Type B pancreatic cell (in vitro differentiated cells): ENCODE data around the gene GP9. TPM values are rescaled to one million over a fixed set of nuclear protein-coding genes. Genes with fewer than 3 reads are reported as not detected.

ENCODE experiments used
- DNase-seq: peaks from one replicate; pipeline ENCODE4 v3.0.0; 2021; ENCODE audit warnings: mixed read lengths; ENCODE audit not compliant: unreplicated experiment; ENCODE audit errors: extremely low spot score
- H3K27ac Mint-ChIP-seq: 2 replicates; pipeline ENCODE4 v1.8.0; 2021; ENCODE audit warnings: mild to moderate bottlenecking, mixed read lengths
- H3K27me3 Mint-ChIP-seq: 2 replicates; pipeline ENCODE4 v1.8.0; 2021; ENCODE audit warnings: mixed read lengths
- H3K36me3 Mint-ChIP-seq: 2 replicates; pipeline ENCODE4 v1.8.0; 2021; ENCODE audit warnings: mixed read lengths
- H3K4me1 Mint-ChIP-seq: one replicate; pipeline ENCODE4 v1.8.0; 2021; ENCODE audit warnings: mixed read lengths; ENCODE audit not compliant: unreplicated experiment
- H3K4me3 Mint-ChIP-seq: 2 replicates; pipeline ENCODE4 v1.8.0; 2021; ENCODE audit warnings: mild to moderate bottlenecking, mixed read lengths
- H3K9me3 Mint-ChIP-seq: 2 replicates; pipeline ENCODE4 v1.8.0; 2021; ENCODE audit warnings: mixed read lengths
- total RNA-seq: library from RNA; stranded (reverse); gene quantifications from 2 replicates; pipeline ENCODE4 v1.2.1, GENCODE V29; 2021; ENCODE audit warnings: low replicate concordance
- TF ChIP-seq, protein P1 (sequence below): fragments of 200-600 bp; sonication (generic); conservative IDR thresholded peaks from 2 replicates; pipeline ENCODE4 v1.5.0; 2021; ENCODE audit warnings: antibody characterized with exemption, mild to moderate bottlenecking

GP9 gene
- total RNA-seq, 1 donor from 2014 or later: not detected

DNA sequence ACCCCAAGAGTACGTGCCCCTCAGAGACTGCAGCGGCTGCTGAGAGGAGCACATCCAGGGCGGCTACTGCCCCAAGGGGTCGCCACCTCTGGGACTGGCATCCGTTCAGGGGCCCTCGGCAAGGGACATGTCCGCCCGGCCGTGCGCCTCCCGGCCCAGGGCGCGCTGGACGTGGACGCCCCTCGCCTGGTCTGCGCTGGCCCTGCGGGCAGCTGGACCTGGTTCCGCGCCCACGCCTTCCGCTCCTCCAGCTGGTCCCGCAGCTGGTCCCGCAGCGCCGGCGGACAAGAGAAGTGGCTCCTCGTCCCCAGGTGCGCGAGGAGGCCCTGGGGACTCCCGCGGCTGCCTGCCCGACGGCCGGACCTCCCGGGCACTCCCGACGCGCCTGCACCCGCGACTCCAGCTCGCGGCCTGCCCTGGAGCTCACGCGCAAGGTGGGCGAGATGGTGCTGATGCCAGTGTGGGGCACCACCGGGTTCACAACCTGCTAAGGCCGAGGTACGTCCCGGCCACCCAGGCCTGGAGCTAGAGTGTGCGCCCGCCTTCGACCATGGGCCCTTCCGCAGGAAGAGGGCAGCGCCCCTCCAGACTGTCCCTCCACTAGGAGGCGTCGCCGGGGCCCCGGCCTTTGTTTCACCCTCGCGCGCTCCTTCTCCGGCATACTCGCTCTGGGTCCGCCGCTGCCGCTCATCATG is 14.4 kb upstream of the GP9 start:
- TF ChIP-seq, protein P1, sequence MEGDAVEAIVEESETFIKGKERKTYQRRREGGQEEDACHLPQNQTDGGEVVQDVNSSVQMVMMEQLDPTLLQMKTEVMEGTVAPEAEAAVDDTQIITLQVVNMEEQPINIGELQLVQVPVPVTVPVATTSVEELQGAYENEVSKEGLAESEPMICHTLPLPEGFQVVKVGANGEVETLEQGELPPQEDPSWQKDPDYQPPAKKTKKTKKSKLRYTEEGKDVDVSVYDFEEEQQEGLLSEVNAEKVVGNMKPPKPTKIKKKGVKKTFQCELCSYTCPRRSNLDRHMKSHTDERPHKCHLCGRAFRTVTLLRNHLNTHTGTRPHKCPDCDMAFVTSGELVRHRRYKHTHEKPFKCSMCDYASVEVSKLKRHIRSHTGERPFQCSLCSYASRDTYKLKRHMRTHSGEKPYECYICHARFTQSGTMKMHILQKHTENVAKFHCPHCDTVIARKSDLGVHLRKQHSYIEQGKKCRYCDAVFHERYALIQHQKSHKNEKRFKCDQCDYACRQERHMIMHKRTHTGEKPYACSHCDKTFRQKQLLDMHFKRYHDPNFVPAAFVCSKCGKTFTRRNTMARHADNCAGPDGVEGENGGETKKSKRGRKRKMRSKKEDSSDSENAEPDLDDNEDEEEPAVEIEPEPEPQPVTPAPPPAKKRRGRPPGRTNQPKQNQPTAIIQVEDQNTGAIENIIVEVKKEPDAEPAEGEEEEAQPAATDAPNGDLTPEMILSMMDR: no peak
- DNase-seq: no peak
- H3K27ac Mint-ChIP-seq: no peak overlapping the region
- no peaks in the 10 kb centered on the region for H3K4me1 Mint-ChIP-seq
- peaks cover 7% of the 10 kb centered on the region for H3K9me3 Mint-ChIP-seq
- no peaks in the 10 kb centered on the region for H3K36me3 Mint-ChIP-seq
- no peak overlapping the region for H3K4me3 Mint-ChIP-seq
- peaks cover 18% of the 10 kb centered on the region for H3K27me3 Mint-ChIP-seq

DNA sequence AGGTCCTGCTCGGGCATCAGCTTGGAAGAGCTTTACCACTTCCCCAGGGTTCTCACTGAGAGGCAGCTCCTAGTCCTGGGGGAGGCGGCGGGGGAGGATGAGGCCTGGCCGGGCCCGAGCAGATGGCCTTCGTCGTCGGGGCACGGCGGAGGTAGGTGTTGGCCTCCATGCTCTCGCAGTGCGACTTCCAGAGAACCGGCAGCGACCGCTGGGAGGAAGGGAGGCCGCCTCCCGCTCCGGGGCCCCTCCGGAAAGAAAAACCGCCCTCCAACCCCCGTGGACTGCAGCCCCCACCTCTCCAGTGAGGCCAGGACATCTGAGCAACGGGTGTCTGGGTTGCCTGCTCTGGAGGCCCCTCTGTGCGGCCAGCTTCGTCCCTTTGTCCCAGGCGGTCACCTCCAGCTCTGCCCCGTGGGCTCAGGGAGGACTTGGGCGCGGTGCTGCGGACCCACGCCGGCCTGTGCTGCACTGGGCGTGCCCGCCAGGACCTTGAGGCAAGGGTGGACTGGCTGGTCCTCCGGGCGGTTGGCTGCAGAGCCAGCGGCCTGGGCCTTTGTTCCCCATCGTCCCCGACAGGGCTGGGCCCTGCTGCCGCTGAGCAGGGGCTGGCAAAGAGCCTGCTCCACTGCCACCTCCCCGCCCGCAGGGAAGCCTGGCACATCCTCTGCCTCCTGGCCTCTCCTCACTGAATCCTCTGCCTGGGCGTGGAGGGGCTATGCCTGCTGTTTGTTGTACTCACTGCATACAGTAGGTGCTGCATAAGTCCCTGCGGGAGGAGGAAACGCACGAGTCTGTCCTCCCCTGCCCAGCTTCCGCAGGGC is 13.6 kb upstream of the GP9 start:
- peaks cover 18% of the 10 kb centered on the region for H3K27me3 Mint-ChIP-seq
- H3K4me1 Mint-ChIP-seq: no peaks in the 10 kb centered on the region
- H3K36me3 Mint-ChIP-seq: no peaks in the 10 kb centered on the region
- peaks cover 7% of the 10 kb centered on the region for H3K9me3 Mint-ChIP-seq
- H3K4me3 Mint-ChIP-seq: no peak overlapping the region
- H3K27ac Mint-ChIP-seq: no peak overlapping the region
- TF ChIP-seq, protein P1: no peak
- no peak for DNase-seq

DNA sequence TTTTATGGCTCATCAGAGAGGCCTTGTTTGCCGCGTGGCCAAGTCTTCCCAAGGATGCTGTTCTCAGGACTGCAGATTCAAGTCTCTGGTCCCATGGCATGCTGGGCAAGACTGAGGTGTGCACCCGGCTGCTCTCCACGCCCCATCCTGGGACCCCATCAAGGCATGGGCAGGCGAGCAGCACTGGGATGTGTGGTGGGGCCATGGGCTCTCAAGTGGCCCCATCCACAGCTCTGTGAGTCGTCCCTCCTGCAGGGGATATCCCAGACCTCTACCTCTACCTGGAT is 13.1 kb upstream of the GP9 start:
- Mint-ChIP-seq H3K9me3 (peaks cover 7% of the 10 kb centered on the region), H3K4me1 (no peaks in the 10 kb centered on the region)

DNA sequence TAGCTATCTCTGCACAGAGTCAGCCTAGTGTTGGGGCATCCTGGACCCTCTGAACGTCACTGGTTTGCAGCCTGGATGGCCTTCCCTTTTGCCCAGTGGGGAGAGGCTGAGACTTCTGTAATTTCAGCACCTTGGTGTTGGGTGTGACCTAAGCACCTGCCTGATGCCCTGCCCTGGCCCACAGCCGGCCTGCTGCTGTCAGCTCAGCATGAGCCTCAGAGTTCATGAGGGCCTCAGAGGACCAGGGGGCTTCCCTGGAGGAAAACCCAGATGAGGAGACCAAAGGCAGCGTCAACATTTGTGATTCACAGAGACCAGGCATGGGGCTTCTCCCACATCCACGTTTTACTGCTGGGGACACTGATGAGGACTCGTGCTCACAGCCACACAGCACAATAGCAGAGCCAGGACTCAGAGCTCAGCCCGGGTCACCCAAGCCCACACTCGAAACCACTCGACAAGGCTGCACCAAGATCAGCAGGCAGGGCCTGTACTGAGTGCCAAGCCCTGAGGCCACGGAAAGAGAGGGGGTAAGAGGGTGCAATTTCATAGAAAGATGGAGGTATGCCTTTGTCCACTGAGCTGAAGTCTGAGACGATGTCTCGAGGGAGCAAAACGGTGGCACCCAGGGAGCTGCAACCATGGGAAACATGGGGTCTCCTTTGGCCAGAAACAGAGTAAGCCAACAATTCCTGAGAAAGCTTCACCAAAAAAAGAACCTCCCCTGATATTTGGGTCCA is 9.9 kb upstream of the GP9 start:
- peaks cover 16% of the 10 kb centered on the region for H3K4me1 Mint-ChIP-seq
- peaks cover 7% of the 10 kb centered on the region for H3K9me3 Mint-ChIP-seq
- H3K27me3 Mint-ChIP-seq: peaks cover 6% of the 10 kb centered on the region
- no peak overlapping the region for H3K27ac Mint-ChIP-seq
- TF ChIP-seq, protein P1: no peak
- no peak overlapping the region for H3K4me3 Mint-ChIP-seq
- no peak for DNase-seq
- H3K36me3 Mint-ChIP-seq: no peaks in the 10 kb centered on the region

More for the DNA sequence above, 13.1 kb upstream of the GP9 start:
- no peak for DNase-seq
- peaks cover 14% of the 10 kb centered on the region for H3K27me3 Mint-ChIP-seq
- no peak overlapping the region for H3K4me3 Mint-ChIP-seq
- TF ChIP-seq, protein P1: no peak
- no peak overlapping the region for H3K27ac Mint-ChIP-seq
- no peaks in the 10 kb centered on the region for H3K36me3 Mint-ChIP-seq

DNA sequence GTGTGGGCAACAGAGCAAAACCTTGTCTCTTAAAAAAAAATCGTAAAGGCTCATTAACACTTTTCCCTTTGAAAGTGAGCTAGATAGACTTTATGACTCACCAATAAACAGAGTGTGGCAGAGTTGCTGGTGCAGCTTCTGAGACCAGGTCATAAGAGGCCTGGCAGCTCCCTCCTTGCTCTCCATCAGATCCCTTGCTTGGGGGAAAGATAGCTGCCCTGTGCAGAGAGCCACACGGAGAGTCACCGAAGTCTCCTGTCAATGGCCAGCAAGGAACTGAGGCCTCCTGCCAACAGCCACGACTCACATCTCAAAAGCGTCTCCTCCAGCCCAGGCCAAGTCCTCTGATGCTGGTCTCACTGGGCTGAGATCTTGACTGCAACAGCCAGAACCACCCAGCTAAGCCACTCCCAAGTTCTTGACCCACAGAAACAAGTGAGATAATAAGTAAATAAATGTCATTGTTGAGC is 8.7 kb upstream of the GP9 start:
- Mint-ChIP-seq H3K4me3 (peak overlapping the region; percentile 8), H3K27me3 (peaks cover 6% of the 10 kb centered on the region), H3K9me3 (peaks cover 7% of the 10 kb centered on the region), H3K27ac (peak overlapping the region; percentile 51), H3K36me3 (no peaks in the 10 kb centered on the region), H3K4me1 (peaks cover 16% of the 10 kb centered on the region)
- DNase-seq: no peak
- TF ChIP-seq, protein P1: no peak
